ENCODE data around the gene GAS7. TPM values are rescaled to one million over a fixed set of nuclear protein-coding genes. Genes with fewer than 3 reads are reported as not detected.
"Not testable (repeated sequence)": the region's sequence is repeated elsewhere in the genome, so short reads cannot be mapped to it uniquely, and the experiment has no call there.

Gene GAS7
- total and polyA plus RNA-seq, 9 donors, result 7.1 to 48.0 (median 24.2) TPM

GRCh38 chr17:9924735-9925191 is 273.6 kb downstream of the GAS7 start:
- DNase-seq, result peak in 3 of 5 donors; percentile 32 to 46 (median 42)
- 17 to 21% (median 19%) methylated on average over 6 of the region's 6 CpGs for WGBS, 3 donors
- H3K9me3 ChIP-seq, result no peaks in the 10 kb centered on the region
- intact Hi-C loops (cut with DNase I), result loop anchor here in 2 of 4 donors (1.0 to 5.0 kb wide), 2 partner anchors 691 to 693 kb away; no protein-coding TSS in a partner anchor
- H3K36me3 ChIP-seq, result no peaks in the 10 kb centered on the region
- H3K27me3 ChIP-seq, result no peaks in the 10 kb centered on the region
- no peak overlapping the region for H3K4me3 ChIP-seq
- no peak for TF ChIP-seq POLR2A (IDR thresholded peaks at IDR 0.05)
- TF ChIP-seq EP300 (IDR thresholded peaks at IDR 0.05), result no peak
- peak; percentile 71 to 83 (median 81) for TF ChIP-seq CTCF (IDR thresholded peaks at IDR 0.05)
- H3K4me1 ChIP-seq (ENCODE audit: insufficient read depth), result peaks cover 2% of the 10 kb centered on the region
- no peak overlapping the region for H3K27ac ChIP-seq

- TF ChIP-seq POLR2A (IDR thresholded peaks at IDR 0.05), result no peak
- no peak for TF ChIP-seq EP300 (IDR thresholded peaks at IDR 0.05)
- DNase-seq, result no peak
- intact Hi-C loops (cut with DNase I), result no loop called here
Measured at GRCh38 chr17:9922012-9922848, 276.2 kb downstream of the GAS7 start.

GRCh38 chr17:9921216-9921615 is 277.2 kb downstream of the GAS7 start:
- WGBS, 3 donors, result 92 to 93% (median 93%) methylated on average over 13 of the region's 13 CpGs
- DNase-seq; H3K4me1 ChIP-seq (ENCODE audit: insufficient read depth); intact Hi-C loops (cut with DNase I); H3K9me3 ChIP-seq; H3K27ac ChIP-seq; H3K4me3 ChIP-seq; H3K27me3 ChIP-seq; H3K36me3 ChIP-seq: not testable (repeated sequence)

More at GRCh38 chr17:9922012-9922848, 276.2 kb downstream of the GAS7 start:
- Histone ChIP-seq H3K27me3 (no peaks in the 10 kb centered on the region), H3K27ac (no peak overlapping the region), H3K4me3 (no peak overlapping the region), H3K4me1 (ENCODE audit: insufficient read depth) (peaks cover 2% of the 10 kb centered on the region), H3K9me3 (no peaks in the 10 kb centered on the region), H3K36me3 (no peaks in the 10 kb centered on the region)
- 93 to 94% (median 94%) methylated on average over 14 of the region's 14 CpGs for WGBS, 3 donors

GRCh38 chr17:9918804-9919352 is 279.5 kb downstream of the GAS7 start:
- Histone ChIP-seq H3K4me1 (ENCODE audit: insufficient read depth) (no peaks in the 10 kb centered on the region), H3K27me3 (no peaks in the 10 kb centered on the region), H3K4me3 (no peak overlapping the region), H3K27ac (no peak overlapping the region), H3K9me3 (no peaks in the 10 kb centered on the region), H3K36me3 (no peaks in the 10 kb centered on the region)
- no peak for DNase-seq
- 89 to 95% (median 90%) methylated on average over 5 of the region's 5 CpGs for WGBS, 3 donors
- TF ChIP-seq EP300 (IDR thresholded peaks at IDR 0.05) (no peak), POLR2A (IDR thresholded peaks at IDR 0.05) (no peak)
- intact Hi-C loops (cut with DNase I), result loop anchor here in 1 of 4 donors (10.0 kb wide), 1 partner anchor 696 kb away; no protein-coding TSS in a partner anchor

- intact Hi-C loops (cut with DNase I), result loop anchor here in 1 of 4 donors (10.0 kb wide), 1 partner anchor 696 kb away; no protein-coding TSS in a partner anchor
- Histone ChIP-seq H3K36me3 (no peaks in the 10 kb centered on the region), H3K27me3 (no peaks in the 10 kb centered on the region), H3K4me1 (ENCODE audit: insufficient read depth) (no peaks in the 10 kb centered on the region), H3K27ac (no peak overlapping the region), H3K4me3 (no peak overlapping the region), H3K9me3 (no peaks in the 10 kb centered on the region)
- no peak for DNase-seq
- no peak for TF ChIP-seq EP300 (IDR thresholded peaks at IDR 0.05)
- TF ChIP-seq CTCF (IDR thresholded peaks at IDR 0.05), result no peak
- TF ChIP-seq POLR2A (IDR thresholded peaks at IDR 0.05), result no peak
- WGBS, 3 donors, result 89 to 96% (median 95%) methylated on average over 8 of the region's 8 CpGs
Measured at GRCh38 chr17:9918352-9918751, 280.1 kb downstream of the GAS7 start.
